GM23248 (cell line): ENCODE results near the gene DAB2IP. TPM values are rescaled to one million over a fixed set of nuclear protein-coding genes. Genes with fewer than 3 reads are reported as not detected.

Source experiments
- DNase-seq: peaks from one replicate; pipeline ENCODE4 v3.0.0-alpha.2; 2015
- H2AFZ ChIP-seq: fragments of 200-600 bp; sonication (generic); 2 replicates; pipeline ENCODE4 v1.6.1; 2016; ENCODE audit warnings: antibody characterized with exemption
- H3F3A ChIP-seq: fragments of 200-600 bp; sonication (generic); 2 replicates; pipeline ENCODE4 v1.6.1; 2016; ENCODE audit warnings: mild to moderate bottlenecking, antibody characterized with exemption, mixed run types; ENCODE audit not compliant: insufficient read depth
- H3K27ac ChIP-seq: fragments of 200-600 bp; sonication (generic); 2 replicates; pipeline ENCODE4 v1.5.1; 2016; ENCODE audit warnings: mild to moderate bottlenecking
- H3K27me3 ChIP-seq: fragments of 200-600 bp; sonication (generic); replicated peaks from 2 replicates; pipeline ENCODE4 v1.6.1; 2016; ENCODE audit warnings: mild to moderate bottlenecking; ENCODE audit not compliant: insufficient read depth
- H3K36me3 ChIP-seq: fragments of 200-600 bp; sonication (generic); 2 replicates; pipeline ENCODE4 v1.6.1; 2016; ENCODE audit warnings: low read depth, mild to moderate bottlenecking
- H3K4me1 ChIP-seq: fragments of 200-600 bp; sonication (generic); 2 replicates; pipeline ENCODE4 v1.6.1; 2016; ENCODE audit warnings: mild to moderate bottlenecking; ENCODE audit not compliant: insufficient read depth
- H3K4me2 ChIP-seq: fragments of 200-600 bp; sonication (generic); one replicate; pipeline ENCODE4 v1.6.1; 2016; ENCODE audit warnings: mild to moderate bottlenecking; ENCODE audit not compliant: unreplicated experiment
- H3K4me3 ChIP-seq: fragments of 200-600 bp; sonication (generic); 2 replicates; pipeline ENCODE4 v1.5.1; 2016; ENCODE audit warnings: mild to moderate bottlenecking
- H3K79me2 ChIP-seq: fragments of 200-600 bp; sonication (generic); 2 replicates; pipeline ENCODE4 v1.6.1; 2016; ENCODE audit warnings: mild to moderate bottlenecking; ENCODE audit not compliant: insufficient read depth
- H3K9ac ChIP-seq: fragments of 200-600 bp; sonication (generic); 2 replicates; pipeline ENCODE4 v1.6.1; 2016; ENCODE audit warnings: mild to moderate bottlenecking
- H3K9me2 ChIP-seq: fragments of 200-600 bp; sonication (generic); 2 replicates; pipeline ENCODE4 v1.6.1; 2016; ENCODE audit warnings: mixed run types, mild to moderate bottlenecking, moderate library complexity; ENCODE audit not compliant: insufficient read depth
- H3K9me3 ChIP-seq: fragments of 200-600 bp; sonication (generic); one replicate; pipeline ENCODE4 v1.6.1; 2017; ENCODE audit warnings: low read depth
- H4K20me1 ChIP-seq: fragments of 200-600 bp; sonication (generic); 2 replicates; pipeline ENCODE4 v1.6.0; 2016; ENCODE audit not compliant: insufficient read depth
- EZH2 ChIP-seq: fragments of 200-600 bp; sonication (generic); IDR thresholded peaks from 2 replicates; pipeline ENCODE4 v1.6.1; 2018; ENCODE audit warnings: antibody characterized with exemption, mild to moderate bottlenecking; ENCODE audit not compliant: insufficient read depth, poor library complexity, severe bottlenecking
- EZH2phosphoT487 ChIP-seq: fragments of 200-600 bp; sonication (generic); IDR thresholded peaks from 2 replicates; pipeline ENCODE4 v1.6.1; 2018; ENCODE audit warnings: antibody characterized with exemption, moderate library complexity, mild to moderate bottlenecking, low read depth; ENCODE audit not compliant: insufficient read depth
- WGBS, 2 experiments: methylation state at CpG; one replicate each; pipeline ENCODE4 v1.1.6; 2015 to 2017; ENCODE audit warnings: low lambda C conversion rate in 2 of 2, low coverage in 1 of 2; ENCODE audit errors: missing lambda C conversion rate in 2 of 2; 5-methylcytosine and 5-hydroxymethylcytosine counted together
- in situ Hi-C: fragments of 300-500 bp; cut with MboI; formaldehyde crosslinking; loops from 2 replicates; pipeline ENCODE4 v1.15.0; 2020
- polyA plus RNA-seq: library from polyadenylated mRNA; unstranded; fragments of >200 nt; fragmentation: Nextera tagmentation; extraction: Ambion mirVana; gene quantifications from 2 replicates; pipeline ENCODE4 v1.2.1, GENCODE V29; 2016
- total RNA-seq: library from RNA; depleted of rRNA; stranded (reverse); fragments of >200 nt; shearing (Covaris generic); gene quantifications from 2 replicates; pipeline ENCODE4 v1.2.3, GENCODE V29; 2014

DAB2IP gene
- total and polyA plus RNA-seq, 2 experiments from 2014 or later: 2.6 to 19.7 TPM

- Histone ChIP-seq H4K20me1 (no peaks in the 10 kb centered on the region), H3K4me1 (no peaks in the 10 kb centered on the region), H3K9me2 (no peaks in the 10 kb centered on the region), H3K79me2 (no peaks in the 10 kb centered on the region), H3K27ac (no peak overlapping the region), H3K4me3 (no peak overlapping the region), H3K36me3 (no peaks in the 10 kb centered on the region), H3K9ac (no peak overlapping the region), H3F3A (no peaks in the 10 kb centered on the region), H3K4me2 (no peak overlapping the region), H3K9me3 (no peaks in the 10 kb centered on the region), H3K27me3 (peaks cover 2% of the 10 kb centered on the region; the same call in 1 of the 2 replicates), H2AFZ (no peak overlapping the region)
- WGBS, 2 experiments: 75 to 80% methylated on average over 8 of the region's 8 CpGs
- DNase-seq: no peak
- no peak for TF ChIP-seq EZH2phosphoT487
- TF ChIP-seq EZH2: no peak
- in situ Hi-C loops: no loop called here
These were observed 9.4 kb downstream of the DAB2IP start for GRCh38 chr9:121660876-121661275.

- no peaks in the 10 kb centered on the region for H3K4me1 ChIP-seq
- H3K79me2 ChIP-seq: no peaks in the 10 kb centered on the region
- no peak overlapping the region for H3K4me3 ChIP-seq
- no peak overlapping the region for H3K9ac ChIP-seq
- H2AFZ ChIP-seq: no peak overlapping the region
- DNase-seq: no peak
- no peak overlapping the region for H3K27ac ChIP-seq
- TF ChIP-seq EZH2phosphoT487: no peak
- TF ChIP-seq EZH2: no peak
- no peaks in the 10 kb centered on the region for H3K9me2 ChIP-seq
- no peaks in the 10 kb centered on the region for H3K9me3 ChIP-seq
- H3F3A ChIP-seq: no peaks in the 10 kb centered on the region
- in situ Hi-C loops: no loop called here
- peaks cover 2% of the 10 kb centered on the region; the same call in 1 of the 2 replicates for H3K27me3 ChIP-seq
- H3K36me3 ChIP-seq: no peaks in the 10 kb centered on the region
- no peak overlapping the region for H3K4me2 ChIP-seq
- 90% methylated on average over 5 of the region's 5 CpGs for WGBS, 2 experiments
- H4K20me1 ChIP-seq: no peaks in the 10 kb centered on the region
These were observed 9.9 kb downstream of the DAB2IP start for GRCh38 chr9:121661328-121661727.

GRCh38 chr9:121662359-121662758, 10.9 kb downstream of the DAB2IP start:
- no peaks in the 10 kb centered on the region for H3K9me2 ChIP-seq
- no peaks in the 10 kb centered on the region for H3F3A ChIP-seq
- in situ Hi-C loops: no loop called here
- no peak for DNase-seq
- H3K4me3 ChIP-seq: no peak overlapping the region
- H3K27ac ChIP-seq: no peak overlapping the region
- H3K36me3 ChIP-seq: no peaks in the 10 kb centered on the region
- WGBS, 2 experiments: 60 to 61% methylated on average over 3 of the region's 3 CpGs
- H3K4me1 ChIP-seq: no peaks in the 10 kb centered on the region
- peaks cover 2% of the 10 kb centered on the region; the same call in 1 of the 2 replicates for H3K27me3 ChIP-seq
- H3K9ac ChIP-seq: no peak overlapping the region
- H4K20me1 ChIP-seq: no peaks in the 10 kb centered on the region
- no peaks in the 10 kb centered on the region for H3K9me3 ChIP-seq
- H3K79me2 ChIP-seq: no peaks in the 10 kb centered on the region
- H3K4me2 ChIP-seq: no peak overlapping the region
- H2AFZ ChIP-seq: no peak overlapping the region
- no peak for TF ChIP-seq EZH2
- TF ChIP-seq EZH2phosphoT487: no peak

GRCh38 chr9:121662891-121663580, 11.6 kb downstream of the DAB2IP start:
- TF ChIP-seq EZH2 (no peak), EZH2phosphoT487 (no peak)
- Histone ChIP-seq H3K79me2 (no peaks in the 10 kb centered on the region), H3K4me3 (no peak overlapping the region), H4K20me1 (no peaks in the 10 kb centered on the region), H3K4me2 (no peak overlapping the region), H3K9ac (no peak overlapping the region), H3K4me1 (no peaks in the 10 kb centered on the region), H3K9me3 (no peaks in the 10 kb centered on the region), H3K27me3 (peaks cover 2% of the 10 kb centered on the region; the same call in 1 of the 2 replicates), H3F3A (no peaks in the 10 kb centered on the region), H3K9me2 (no peaks in the 10 kb centered on the region), H2AFZ (no peak overlapping the region), H3K36me3 (no peaks in the 10 kb centered on the region), H3K27ac (no peak overlapping the region)
- in situ Hi-C loops: no loop called here
- WGBS, 2 experiments: 79 to 81% methylated on average over 11 of the region's 11 CpGs
- no peak for DNase-seq
